ENCODE results near the gene ODAM.
"Not testable (repeated sequence)": the region's sequence is repeated elsewhere in the genome, so short reads cannot be mapped to it uniquely, and the experiment has no call there.

Gene ODAM

GRCh38 chr4:70225824-70226223 is 30.3 kb downstream of the ODAM start, which contains the start of gene FDCSP:
TSS of gene FDCSP (plus strand) at chr4:70226124. CDS start at chr4:70231195, 5,071 bp downstream.
- no peak for DNase-seq

GRCh38 chr4:70236125-70236524 is 40.6 kb downstream of the ODAM start:
- no peak for DNase-seq

- no peak for DNase-seq
These were observed 43.8 kb downstream of the ODAM start for GRCh38 chr4:70239131-70239883.

GRCh38 chr4:70239884-70240591 is 44.5 kb downstream of the ODAM start:
- DNase-seq, result no peak

GRCh38 chr4:70242297-70242696 is 46.8 kb downstream of the ODAM start, which contains the start of gene CSN3:
TSS of gene CSN3 (plus strand) at chr4:70242597. CDS start at chr4:70244820, 2,223 bp downstream.
- not testable (repeated sequence) for DNase-seq

GRCh38 chr4:70243091-70243490 is 47.6 kb downstream of the ODAM start:
- no peak for DNase-seq

GRCh38 chr4:70251250-70251944 is 55.9 kb downstream of the ODAM start:
- DNase-seq, result no peak

GRCh38 chr4:70251945-70252277 is 56.4 kb downstream of the ODAM start:
- DNase-seq, result no peak
